ENCODE results near the gene DDC.
"Not testable (repeated sequence)": the region's sequence is repeated elsewhere in the genome, so short reads cannot be mapped to it uniquely, and the experiment has no call there.

Gene DDC

GRCh38 chr7:50479743-50480517 is 85.3 kb downstream of the DDC start:
- DNase-seq: no peak

- no peak for DNase-seq
Observed at GRCh38 chr7:50477640-50478039, 87.6 kb downstream of the DDC start.

- no peak for DNase-seq
Observed at GRCh38 chr7:50476953-50477625, 88.1 kb downstream of the DDC start.

- DNase-seq: no peak
Observed at GRCh38 chr7:50475340-50475739, 89.9 kb downstream of the DDC start.

- DNase-seq: no peak
Observed at GRCh38 chr7:50474382-50475160, 90.6 kb downstream of the DDC start.

GRCh38 chr7:50473531-50473930 is 91.7 kb downstream of the DDC start:
- no peak for DNase-seq

- DNase-seq: no peak
Observed at GRCh38 chr7:50472427-50472826, 92.8 kb downstream of the DDC start.

- no peak for DNase-seq
Observed at GRCh38 chr7:50471970-50472369, 93.2 kb downstream of the DDC start.

- no peak for DNase-seq
Observed at GRCh38 chr7:50470250-50471163, 94.7 kb downstream of the DDC start.

GRCh38 chr7:50469181-50469580 is 96.0 kb downstream of the DDC start:
- no peak for DNase-seq

- peak; percentile 88 for DNase-seq
Observed at GRCh38 chr7:50467817-50468610, 97.2 kb downstream of the DDC start.

- no peak for DNase-seq
Observed at GRCh38 chr7:50466815-50467585, 98.2 kb downstream of the DDC start.

- no peak for DNase-seq
Observed at GRCh38 chr7:50463035-50463434, 102.2 kb downstream of the DDC start.

- DNase-seq: no peak
Observed at GRCh38 chr7:50462361-50462760, 102.8 kb downstream of the DDC start.

GRCh38 chr7:50461695-50462094 is 103.5 kb downstream of the DDC start:
- DNase-seq: no peak

GRCh38 chr7:50459183-50459582 is 106.0 kb downstream of the DDC start:
- not testable (repeated sequence) for DNase-seq

GRCh38 chr7:50458651-50459050 is 106.6 kb downstream of the DDC start:
- DNase-seq: not testable (repeated sequence)

GRCh38 chr7:50456371-50457123 is 108.7 kb downstream of the DDC start:
- DNase-seq: no peak

- DNase-seq: no peak
Observed at GRCh38 chr7:50455658-50456057, 109.5 kb downstream of the DDC start.

- DNase-seq: no peak
Observed at GRCh38 chr7:50454968-50455367, 110.2 kb downstream of the DDC start.
